Neural progenitor cell (in vitro differentiated cells): Measurements from ENCODE around the gene TNFSF13. TPM values are rescaled to one million over a fixed set of nuclear protein-coding genes. Genes with fewer than 3 reads are reported as not detected.

ENCODE experiments used
- DNase-seq: peaks from one replicate; pipeline ENCODE4 v3.0.0-alpha.2; 2016; ENCODE audit warnings: low spot score
- H2AFZ ChIP-seq: fragments of 200-600 bp; sonication (generic); replicated peaks from 2 replicates; pipeline ENCODE4 v1.6.1; 2016; ENCODE audit warnings: antibody characterized with exemption
- H3F3A ChIP-seq: fragments of 200-600 bp; sonication (generic); 2 replicates; pipeline ENCODE4 v1.6.1; 2016; ENCODE audit warnings: antibody characterized with exemption, low read depth
- H3K27ac ChIP-seq: fragments of 200-600 bp; sonication (generic); 2 replicates; pipeline ENCODE4 v1.5.1; 2016; ENCODE audit warnings: mild to moderate bottlenecking
- H3K27me3 ChIP-seq: fragments of 200-600 bp; sonication (generic); 2 replicates; pipeline ENCODE4 v1.6.1; 2016; ENCODE audit warnings: mild to moderate bottlenecking, moderate library complexity
- H3K36me3 ChIP-seq: fragments of 200-600 bp; sonication (generic); 2 replicates; pipeline ENCODE4 v1.5.1; 2016
- H3K4me1 ChIP-seq: fragments of 200-600 bp; sonication (generic); 2 replicates; pipeline ENCODE4 v1.6.1; 2016; ENCODE audit warnings: mixed run types
- H3K4me2 ChIP-seq: fragments of 200-600 bp; sonication (generic); 2 replicates; pipeline ENCODE4 v1.6.1; 2016
- H3K4me3 ChIP-seq: fragments of 200-600 bp; sonication (generic); 2 replicates; pipeline ENCODE4 v1.5.1; 2016
- H3K79me2 ChIP-seq: fragments of 200-600 bp; sonication (generic); 2 replicates; pipeline ENCODE4 v1.6.1; 2016; ENCODE audit warnings: low read depth
- H3K9ac ChIP-seq: fragments of 200-600 bp; sonication (generic); 2 replicates; pipeline ENCODE4 v1.6.1; 2016
- H3K9me3 ChIP-seq: fragments of 200-600 bp; sonication (generic); 2 replicates; pipeline ENCODE4 v1.5.1; 2016; ENCODE audit warnings: low read depth
- H4K20me1 ChIP-seq: fragments of 200-600 bp; sonication (generic); 2 replicates; pipeline ENCODE4 v1.6.1; 2016; ENCODE audit warnings: low read depth
- H3K27ac Mint-ChIP-seq: 3 replicates; pipeline ENCODE4 v1.8.0; 2021; ENCODE audit warnings: mixed read lengths
- H3K27me3 Mint-ChIP-seq: 2 replicates; pipeline ENCODE4 v1.8.0; 2022; ENCODE audit warnings: low read depth, mild to moderate bottlenecking, inconsistent platforms, moderate library complexity, mixed read lengths; ENCODE audit not compliant: insufficient read depth
- H3K36me3 Mint-ChIP-seq: 3 replicates; pipeline ENCODE4 v1.8.0; 2021; ENCODE audit warnings: mixed read lengths
- H3K4me1 Mint-ChIP-seq: 3 replicates; pipeline ENCODE4 v1.8.0; 2021; ENCODE audit warnings: mixed read lengths
- H3K4me3 Mint-ChIP-seq: 3 replicates; pipeline ENCODE4 v1.8.0; 2021; ENCODE audit warnings: mild to moderate bottlenecking, moderate library complexity, mixed read lengths
- H3K9me3 Mint-ChIP-seq: 3 replicates; pipeline ENCODE4 v1.8.0; 2020; ENCODE audit warnings: mixed read lengths
- CTCF ChIP-seq: fragments of 200-600 bp; sonication (generic); IDR thresholded peaks from 2 replicates; pipeline ENCODE4 v1.5.1; 2017; ENCODE audit warnings: antibody characterized with exemption, mild to moderate bottlenecking
- EZH2 ChIP-seq: fragments of 200-600 bp; sonication (generic); IDR thresholded peaks from 2 replicates; pipeline ENCODE4 v1.6.1; 2017; ENCODE audit warnings: antibody characterized with exemption, mild to moderate bottlenecking, moderate library complexity
- EZH2phosphoT487 ChIP-seq: fragments of 200-600 bp; sonication (generic); IDR thresholded peaks from 2 replicates; pipeline ENCODE4 v1.6.1; 2017; ENCODE audit warnings: antibody characterized with exemption
- total RNA-seq: library from RNA; depleted of rRNA; stranded (reverse); fragments of >200 nt; gene quantifications from 2 replicates; pipeline ENCODE4 v1.2.3, GENCODE V29; 2015; ENCODE audit warnings: low replicate concordance

Gene TNFSF13
- total RNA-seq, 1 donor from 2014 or later, result not detected

GRCh38 chr17:7556627-7557026 lies 1.9 kb upstream of the TNFSF13 start:
- Histone ChIP-seq H3K9me3 (no peaks in the 10 kb centered on the region), H3F3A (peaks cover 43% of the 10 kb centered on the region), H3K4me1 (peaks cover 27% of the 10 kb centered on the region), H3K4me3 (no peak overlapping the region), H3K4me2 (no peak overlapping the region), H3K27ac (no peak overlapping the region), H3K36me3 (no peaks in the 10 kb centered on the region), H4K20me1 (no peaks in the 10 kb centered on the region), H3K79me2 (no peaks in the 10 kb centered on the region), H3K27me3 (no peaks in the 10 kb centered on the region), H2AFZ (no peak overlapping the region), H3K9ac (no peak overlapping the region)
- peaks cover 8% of the 10 kb centered on the region for H3K27me3 Mint-ChIP-seq
- no peak for DNase-seq
- H3K36me3 Mint-ChIP-seq, result no peaks in the 10 kb centered on the region
- TF ChIP-seq CTCF (no peak), EZH2 (no peak), EZH2phosphoT487 (no peak)
- H3K9me3 Mint-ChIP-seq, result no peaks in the 10 kb centered on the region
- peak overlapping the region; percentile 15 for H3K27ac Mint-ChIP-seq
- peak overlapping the region; percentile 14 for H3K4me3 Mint-ChIP-seq
- peaks cover 37% of the 10 kb centered on the region for H3K4me1 Mint-ChIP-seq

- H3K9me3 ChIP-seq, result no peaks in the 10 kb centered on the region
- no peaks in the 10 kb centered on the region for H3K27me3 ChIP-seq
- Mint-ChIP-seq H3K36me3 (no peaks in the 10 kb centered on the region), H3K27me3 (peaks cover 4% of the 10 kb centered on the region), H3K4me3 (no peak overlapping the region), H3K27ac (no peak overlapping the region), H3K4me1 (peaks cover 37% of the 10 kb centered on the region), H3K9me3 (no peaks in the 10 kb centered on the region)
- H3K27ac ChIP-seq, result no peak overlapping the region
- peak overlapping the region; percentile 40 for H3K4me2 ChIP-seq
- peaks cover 3% of the 10 kb centered on the region for H4K20me1 ChIP-seq
- no peak overlapping the region for H3K9ac ChIP-seq
- H3F3A ChIP-seq, result peaks cover 45% of the 10 kb centered on the region
- H2AFZ ChIP-seq, result peak overlapping the region; percentile 48
- H3K79me2 ChIP-seq, result peaks cover 4% of the 10 kb centered on the region
- TF ChIP-seq EZH2phosphoT487 (no peak), EZH2 (no peak), CTCF (no peak)
- no peaks in the 10 kb centered on the region for H3K36me3 ChIP-seq
- peaks cover 27% of the 10 kb centered on the region for H3K4me1 ChIP-seq
- no peak for DNase-seq
- no peak overlapping the region for H3K4me3 ChIP-seq
These were observed 1.3 kb upstream of the TNFSF13 start for GRCh38 chr17:7557147-7557764.

- Mint-ChIP-seq H3K27ac (peak overlapping the region; percentile 90), H3K36me3 (peaks cover 3% of the 10 kb centered on the region), H3K4me1 (peaks cover 44% of the 10 kb centered on the region), H3K4me3 (peak overlapping the region; percentile 50), H3K9me3 (no peaks in the 10 kb centered on the region), H3K27me3 (peaks cover 4% of the 10 kb centered on the region)
- H4K20me1 ChIP-seq, result peaks cover 10% of the 10 kb centered on the region
- H3K4me3 ChIP-seq, result no peak overlapping the region
- peak; percentile 71 for DNase-seq
- H3K27ac ChIP-seq, result no peak overlapping the region
- H3F3A ChIP-seq, result peaks cover 50% of the 10 kb centered on the region
- H3K9ac ChIP-seq, result no peak overlapping the region
- H2AFZ ChIP-seq, result peak overlapping the region; percentile 48
- H3K9me3 ChIP-seq, result no peaks in the 10 kb centered on the region
- TF ChIP-seq CTCF, result no peak
- no peak for TF ChIP-seq EZH2phosphoT487
- no peak for TF ChIP-seq EZH2
- no peaks in the 10 kb centered on the region for H3K36me3 ChIP-seq
- H3K4me2 ChIP-seq, result peak overlapping the region; percentile 40
- no peaks in the 10 kb centered on the region for H3K27me3 ChIP-seq
- H3K4me1 ChIP-seq, result peaks cover 33% of the 10 kb centered on the region
- peaks cover 11% of the 10 kb centered on the region for H3K79me2 ChIP-seq
These were observed 591 bp upstream of the TNFSF13 start for GRCh38 chr17:7557775-7558543.
